Measurements from ENCODE around the gene KDM4B.

DNA sequence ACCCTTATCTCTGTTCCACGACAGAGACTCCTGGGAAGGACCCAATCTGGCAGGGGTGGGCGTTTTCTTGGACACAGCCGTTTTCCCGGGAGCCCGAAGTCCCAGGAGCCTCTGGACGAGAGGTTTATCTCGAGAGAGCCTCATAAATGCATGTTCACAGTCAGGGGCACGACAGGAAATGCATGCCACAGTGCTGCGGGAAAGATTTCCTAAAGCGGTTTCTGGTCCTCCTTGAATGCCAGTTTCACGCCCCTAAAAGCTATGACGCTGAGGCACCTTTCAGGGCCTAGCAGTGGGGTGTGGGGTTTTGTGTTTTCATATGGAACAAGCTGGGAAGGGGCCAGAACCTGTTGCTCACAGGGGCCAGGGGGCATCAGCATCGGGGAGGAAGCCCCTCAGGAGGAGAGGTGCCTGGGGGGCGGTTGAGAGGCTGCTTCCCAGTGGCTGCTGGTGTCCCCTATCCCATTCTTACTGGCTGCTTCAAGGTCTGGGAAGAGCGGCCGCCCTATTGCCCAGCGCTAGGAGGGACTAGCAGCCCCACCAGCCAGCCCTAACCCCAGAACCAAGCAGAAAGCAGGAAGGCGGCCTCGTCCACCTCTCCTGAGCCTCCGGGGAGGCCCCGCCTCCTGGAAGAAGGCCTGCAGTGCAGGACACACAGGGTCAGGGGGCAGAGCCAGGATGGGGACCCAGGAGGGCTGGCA is 157.0 kb downstream of the KDM4B start:
- TF ChIP-seq, protein P1, sequence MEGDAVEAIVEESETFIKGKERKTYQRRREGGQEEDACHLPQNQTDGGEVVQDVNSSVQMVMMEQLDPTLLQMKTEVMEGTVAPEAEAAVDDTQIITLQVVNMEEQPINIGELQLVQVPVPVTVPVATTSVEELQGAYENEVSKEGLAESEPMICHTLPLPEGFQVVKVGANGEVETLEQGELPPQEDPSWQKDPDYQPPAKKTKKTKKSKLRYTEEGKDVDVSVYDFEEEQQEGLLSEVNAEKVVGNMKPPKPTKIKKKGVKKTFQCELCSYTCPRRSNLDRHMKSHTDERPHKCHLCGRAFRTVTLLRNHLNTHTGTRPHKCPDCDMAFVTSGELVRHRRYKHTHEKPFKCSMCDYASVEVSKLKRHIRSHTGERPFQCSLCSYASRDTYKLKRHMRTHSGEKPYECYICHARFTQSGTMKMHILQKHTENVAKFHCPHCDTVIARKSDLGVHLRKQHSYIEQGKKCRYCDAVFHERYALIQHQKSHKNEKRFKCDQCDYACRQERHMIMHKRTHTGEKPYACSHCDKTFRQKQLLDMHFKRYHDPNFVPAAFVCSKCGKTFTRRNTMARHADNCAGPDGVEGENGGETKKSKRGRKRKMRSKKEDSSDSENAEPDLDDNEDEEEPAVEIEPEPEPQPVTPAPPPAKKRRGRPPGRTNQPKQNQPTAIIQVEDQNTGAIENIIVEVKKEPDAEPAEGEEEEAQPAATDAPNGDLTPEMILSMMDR (IDR thresholded peaks at IDR 0.05; ENCODE audit: low read depth, low read length, poor library complexity, severe bottlenecking), result no peak
- no peak for TF ChIP-seq EZH2phosphoT487 (IDR thresholded peaks at IDR 0.05; ENCODE audit: borderline replicate concordance, low read length)
